Heart left ventricle (tissue), 16 donors: Measurements from ENCODE around the gene NUFIP2. TPM values are rescaled to one million over a fixed set of nuclear protein-coding genes. Genes with fewer than 3 reads are reported as not detected.

Experiments used
- ATAC-seq, 4 donors: fragments of 200-7000 bp; cut with Tn5 transposase; one replicate each; pipeline ENCODE4 v1.9.1; 2020 to 2022; ENCODE audit warnings: moderate library complexity in 4 of 4, mild to moderate bottlenecking in 3 of 4, moderate number of reproducible peaks in 1 of 4
- DNase-seq, 5 donors: peaks; one replicate each; pipeline ENCODE4 v3.0.0-alpha.2; 2020
- H3K27ac ChIP-seq, 12 donors: fragments of 200-600 bp; sonication (generic) in 4 of 12; one replicate each; pipeline versions ENCODE4 v1.5.0 to v1.8.0; 2016 to 2022; ENCODE audit warnings: mild to moderate bottlenecking in 2 of 12
- H3K27me3 ChIP-seq, 9 donors: fragments of 200-600 bp; sonication (generic) in 2 of 9; one replicate each; pipeline versions ENCODE4 v1.5.1 to v1.8.0; 2016 to 2022; ENCODE audit warnings: mild to moderate bottlenecking in 3 of 9
- H3K36me3 ChIP-seq, 9 donors: fragments of 200-600 bp; sonication (generic) in 2 of 9; one replicate each; pipeline versions ENCODE4 v1.5.0 to v1.8.0; 2018 to 2022; ENCODE audit warnings: mild to moderate bottlenecking in 2 of 9
- H3K4me1 ChIP-seq, 12 donors: fragments of 200-600 bp; sonication (generic) in 4 of 12; one replicate each; pipeline versions ENCODE4 v1.5.0 to v1.8.0; 2016 to 2022; ENCODE audit warnings: mild to moderate bottlenecking in 3 of 12
- H3K4me3 ChIP-seq, 12 donors: fragments of 200-600 bp; sonication (generic) in 4 of 12; one replicate each; pipeline versions ENCODE4 v1.5.0 to v1.8.0; 2017 to 2022; ENCODE audit warnings: mild to moderate bottlenecking in 9 of 12, moderate library complexity in 4 of 12
- H3K9me3 ChIP-seq, 12 donors: fragments of 200-600 bp; sonication (generic) in 4 of 12; one replicate each; pipeline versions ENCODE4 v1.5.0 to v1.8.0; 2016 to 2022; ENCODE audit warnings: mild to moderate bottlenecking in 1 of 12
- CTCF ChIP-seq, 12 donors: fragments of 200-600 bp; sonication (generic) in 4 of 12; IDR thresholded peaks; one replicate each; pipeline versions ENCODE4 v1.5.0 to v1.8.0; 2018 to 2022; ENCODE audit warnings: antibody characterized with exemption in 12 of 12, mild to moderate bottlenecking in 5 of 12
- POLR2A ChIP-seq, 2 donors: fragments of 450-650 bp; IDR thresholded peaks; one replicate each; pipeline ENCODE4 v1.6.1; 2017; ENCODE audit warnings: antibody characterized with exemption in 2 of 2, mild to moderate bottlenecking in 2 of 2, moderate library complexity in 2 of 2
- WGBS, 4 donors: extraction: QIAGEN DNeasy Blood & Tissue Kit in 2 of 4; methylation state at CpG; one replicate each; pipeline versions ENCODE4 v1.1.5 to v1.1.7; 2013 to 2018; 5-methylcytosine and 5-hydroxymethylcytosine counted together
- intact Hi-C, 10 donors: fragments of 100-400 bp; cut with DNase I; formaldehyde crosslinking; loops; one replicate each; pipeline versions ENCODE4 v1.11.1 to v1.14.2; 2022
- polyA plus RNA-seq, 2 donors: library from polyadenylated mRNA; stranded (reverse); fragments of 200-250 nt; gene quantifications; one replicate each; pipeline ENCODE4 v1.2.3, GENCODE V29; 2013
- total RNA-seq, 9 donors: library from RNA; depleted of rRNA in 2 of 9; stranded (reverse); fragments of >200 nt in 2 of 9; fragmentation: NEBNext Ultra II Directional in 3 of 9; extraction: Animal tissue kit (Norgen Biotek cat#: 25700) in 3 of 9; gene quantifications; one replicate each; pipeline versions ENCODE4 v1.1.0 to v1.2.4, GENCODE V29; 2016 to 2023
- donor health status: ischemic (EF 13 %, LVEDD 7.1; RV severe dilation, severe dysfunction).
- donor health status: healthy with polysubstance abuse.
- donor health status: DM: no; HTN: yes; CAD: no.
- donor health status: DM: no; HTN: no; CAD: no.
- donor health status: ischemic (EF 25% LVEDD 6.9; RV normal size, moderate dysfunction).
- donor health status: ischemic (EF 25% LVEDD 5.7; RV mildly dilated, moderate dysfunction).
- donor health status: healthy.
- donor health status: DM: yes; HTN: yes; CAD: no.
- donor health status: ischemic (EF 35%, LVEDD 5.7; RV mildly dilated, moderate dysfunction).
- donor health status: nonischemic (EF 11% LVEDD 7.7; RV severe dilation, severe dysfunction).
- donor health status: DM: yes; HTN: yes; CAD: no.
- donor health status: PGD.
- donor health status: ischemic (EF 29% LVEDD 5.4; RV normal size, mild dysfunction).
- donor health status: nonischemic (EF 23%, LVEDD 6.1; RV moderate dilation, normal function).

Gene NUFIP2
- total and polyA plus RNA-seq, 11 donors: 8.4 to 51.5 (median 29.9) TPM

GRCh38 chr17:29263916-29264315, 30.0 kb downstream of the NUFIP2 start:
- H3K4me3 ChIP-seq: no peak overlapping the region
- intact Hi-C loops: no loop called here
- no peaks in the 10 kb centered on the region for H3K27me3 ChIP-seq
- H3K9me3 ChIP-seq: no peaks in the 10 kb centered on the region
- H3K27ac ChIP-seq: no peak overlapping the region
- H3K4me1 ChIP-seq: peaks cover 0 to 9% (median 0%) of the 10 kb centered on the region in 12 donors
- no peak for ATAC-seq
- H3K36me3 ChIP-seq: peaks cover 2 to 95% (median 84%) of the 10 kb centered on the region in 9 donors
- no peak for DNase-seq
- TF ChIP-seq POLR2A (IDR thresholded peaks at IDR 0.05): no peak
- no peak for TF ChIP-seq CTCF (IDR thresholded peaks at IDR 0.05)
- 82 to 83% (median 83%) methylated on average over 5 of the region's 5 CpGs for WGBS, 4 donors

GRCh38 chr17:29257756-29258155, 36.2 kb downstream of the NUFIP2 start:
- peaks cover 3 to 53% (median 33%) of the 10 kb centered on the region in 12 donors for H3K4me1 ChIP-seq
- no peaks in the 10 kb centered on the region for H3K27me3 ChIP-seq
- no peaks in the 10 kb centered on the region for H3K9me3 ChIP-seq
- H3K27ac ChIP-seq: peak overlapping the region in 8 of 12 donors; percentile 7 to 74 (median 46)
- no peak for ATAC-seq
- H3K4me3 ChIP-seq: no peak overlapping the region
- TF ChIP-seq CTCF (IDR thresholded peaks at IDR 0.05) (no peak), POLR2A (IDR thresholded peaks at IDR 0.05) (no peak)
- intact Hi-C loops: loop anchor here in 1 of 10 donors (2.0 kb wide), 1 partner anchor 17 kb away; no protein-coding TSS in a partner anchor
- peaks cover 0 to 62% (median 49%) of the 10 kb centered on the region in 9 donors for H3K36me3 ChIP-seq
- DNase-seq: no peak
- WGBS, 4 donors: 77 to 83% (median 80%) methylated on average over 3 of the region's 3 CpGs

DNA sequence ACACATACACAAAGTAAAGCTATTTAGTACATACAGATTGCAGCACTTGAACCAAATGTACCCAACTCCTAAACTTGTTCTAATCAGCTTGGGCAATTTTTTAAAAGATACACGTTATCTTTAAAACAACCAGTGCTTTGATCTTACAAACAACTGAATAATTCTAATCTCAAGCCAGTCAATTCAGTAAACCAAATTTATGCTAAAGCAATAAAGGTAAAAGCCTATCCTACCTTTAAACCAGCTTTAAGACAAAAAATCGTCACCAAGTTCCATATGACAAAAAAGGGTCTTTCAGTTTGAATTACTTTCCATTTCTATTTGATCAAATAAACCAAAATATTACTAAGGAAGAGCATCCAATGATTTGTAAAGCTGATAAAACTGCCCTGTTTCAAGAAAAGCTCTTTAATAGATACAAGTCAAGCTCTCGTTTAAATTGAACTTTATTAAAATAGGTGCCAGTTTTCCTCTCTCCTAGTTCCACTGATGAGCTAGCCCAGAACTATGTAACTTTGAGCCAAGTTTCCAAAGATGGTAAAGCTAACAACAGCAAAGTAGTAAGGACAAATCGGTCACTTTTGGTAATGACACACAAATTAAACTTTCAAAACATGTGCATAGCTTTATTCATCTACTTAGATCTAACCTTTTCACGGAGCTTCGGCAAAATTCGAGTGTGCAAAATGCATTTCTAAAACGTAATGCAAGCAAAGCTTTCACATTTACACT, 37.0 kb downstream of the NUFIP2 start:
- Histone ChIP-seq H3K27me3 (no peaks in the 10 kb centered on the region), H3K36me3 (peaks cover 0 to 54% (median 41%) of the 10 kb centered on the region in 9 donors), H3K27ac (peak overlapping the region in 11 of 12 donors; percentile 4 to 74 (median 27)), H3K4me1 (peaks cover 3 to 49% (median 33%) of the 10 kb centered on the region in 12 donors), H3K4me3 (peak overlapping the region in 5 of 12 donors; percentile 11 to 20 (median 17)), H3K9me3 (no peaks in the 10 kb centered on the region)
- WGBS, 4 donors: 43 to 67% (median 47%) methylated on average over 8 of the region's 8 CpGs
- intact Hi-C loops: loop anchor here in 1 of 10 donors (2.0 kb wide), 1 partner anchor 18 kb away; no protein-coding TSS in a partner anchor
- peak; percentile 37 to 76 (median 63) for ATAC-seq
- DNase-seq: no peak
- no peak for TF ChIP-seq POLR2A (IDR thresholded peaks at IDR 0.05)
- TF ChIP-seq CTCF (IDR thresholded peaks at IDR 0.05): no peak

- ATAC-seq (peak in 1 of 4 donors; percentile 14), DNase-seq (no peak)
- no peak overlapping the region for H3K4me3 ChIP-seq
- peaks cover 0 to 52% (median 32%) of the 10 kb centered on the region in 9 donors for H3K36me3 ChIP-seq
- H3K27ac ChIP-seq: peak overlapping the region in 5 of 12 donors; percentile 7 to 53 (median 46)
- H3K9me3 ChIP-seq: no peaks in the 10 kb centered on the region
- intact Hi-C loops: loop anchor here in 1 of 10 donors (2.0 kb wide), 1 partner anchor 19 kb away; no protein-coding TSS in a partner anchor
- 79 to 81% (median 80%) methylated on average over 4 of the region's 4 CpGs for WGBS, 4 donors
- no peak for TF ChIP-seq CTCF (IDR thresholded peaks at IDR 0.05)
- TF ChIP-seq POLR2A (IDR thresholded peaks at IDR 0.05): no peak
- no peaks in the 10 kb centered on the region for H3K27me3 ChIP-seq
- H3K4me1 ChIP-seq: peaks cover 3 to 49% (median 33%) of the 10 kb centered on the region in 12 donors
These were observed 37.9 kb downstream of the NUFIP2 start for GRCh38 chr17:29255926-29256522.
